Lung microvascular endothelial cell (primary cell): ENCODE results near the gene MAGEF1. TPM values are rescaled to one million over a fixed set of nuclear protein-coding genes. Genes with fewer than 3 reads are reported as not detected.

Experiments
- DNase-seq, 2 donors: peaks; one replicate each; pipeline versions ENCODE4 v3.0.0 to v3.0.0-alpha.2; 2010; ENCODE audit warnings: low read depth in 2 of 2
- total RNA-seq: library from RNA; depleted of rRNA; stranded (reverse); fragments of >200 nt; gene quantifications from 2 replicates; pipeline ENCODE4 v1.2.1, GENCODE V29; 2014

Gene MAGEF1
- total RNA-seq, 1 donor from 2014 or later: 13.9 TPM

GRCh38 chr3:184672977-184673870, 38.6 kb downstream of the MAGEF1 start:
- DNase-seq: no peak

GRCh38 chr3:184672335-184672734, 39.5 kb downstream of the MAGEF1 start:
- DNase-seq: no peak

GRCh38 chr3:184670091-184670602, 41.7 kb downstream of the MAGEF1 start:
- DNase-seq: no peak

- no peak for DNase-seq
Observed at GRCh38 chr3:184669578-184669977, 42.3 kb downstream of the MAGEF1 start.

- DNase-seq: no peak
Observed at GRCh38 chr3:184666442-184666841, 45.4 kb downstream of the MAGEF1 start.

GRCh38 chr3:184665101-184665500, 46.8 kb downstream of the MAGEF1 start:
- no peak for DNase-seq

- DNase-seq: no peak
Observed at GRCh38 chr3:184663756-184664155, 48.1 kb downstream of the MAGEF1 start.

GRCh38 chr3:184663356-184663755, 48.5 kb downstream of the MAGEF1 start:
- DNase-seq: no peak

- no peak for DNase-seq
Observed at GRCh38 chr3:184662187-184662586, 49.7 kb downstream of the MAGEF1 start.

- DNase-seq: no peak
Observed at GRCh38 chr3:184660931-184661330, 50.9 kb downstream of the MAGEF1 start.

Other genes with a start within 250 kb of the MAGEF1 start
- 0.22 and 0.60 TPM in 2 replicates for gene EPHB3, start 150.3 kb downstream of the MAGEF1 start, total RNA-seq
- gene VPS8, start 100.1 kb upstream of the MAGEF1 start, total RNA-seq: 36.0 and 47.8 TPM in 2 replicates